ENCODE measurements around the gene PLCD3.
A peak's percentile ranks its signal among the peaks of the same experiment; 100 is the strongest.

The PLCD3 gene

DNA sequence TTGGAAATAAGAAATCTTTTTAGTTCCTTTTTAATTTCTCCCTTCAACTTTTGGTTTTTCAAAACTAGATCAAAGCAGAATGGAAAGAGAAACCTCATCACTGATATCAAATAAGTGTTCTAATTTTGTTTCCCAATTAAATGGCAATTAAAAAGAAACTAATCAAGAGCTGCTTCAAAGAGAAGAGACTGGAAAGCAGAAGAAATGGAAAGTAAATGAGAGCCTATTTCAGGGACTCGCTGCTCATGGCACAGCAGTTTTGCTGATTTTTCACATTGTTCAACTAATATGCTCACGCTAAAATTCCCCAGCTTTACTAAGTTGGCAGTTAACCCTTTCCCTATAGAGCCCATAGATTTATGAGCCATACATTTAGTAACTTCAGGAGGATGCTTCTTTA lies 64.7 kb downstream of the PLCD3 start:
- H3K4me3 ChIP-seq (ENCODE audit: low read depth, low read length): no peak overlapping the region
- TF ChIP-seq POLR2A (IDR thresholded peaks at IDR 0.05; ENCODE audit: extremely low read depth, insufficient read length): no peak
- TF ChIP-seq, protein P1, sequence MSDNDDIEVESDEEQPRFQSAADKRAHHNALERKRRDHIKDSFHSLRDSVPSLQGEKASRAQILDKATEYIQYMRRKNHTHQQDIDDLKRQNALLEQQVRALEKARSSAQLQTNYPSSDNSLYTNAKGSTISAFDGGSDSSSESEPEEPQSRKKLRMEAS (IDR thresholded peaks at IDR 0.05; ENCODE audit: low read depth, low read length): no peak
- no peak for TF ChIP-seq CTCF (IDR thresholded peaks at IDR 0.05; ENCODE audit: low read depth, low read length)
- TF ChIP-seq MYC (IDR thresholded peaks at IDR 0.05; ENCODE audit: low read depth, low read length): no peak
- no peak for DNase-seq (ENCODE audit: low read depth)

DNA sequence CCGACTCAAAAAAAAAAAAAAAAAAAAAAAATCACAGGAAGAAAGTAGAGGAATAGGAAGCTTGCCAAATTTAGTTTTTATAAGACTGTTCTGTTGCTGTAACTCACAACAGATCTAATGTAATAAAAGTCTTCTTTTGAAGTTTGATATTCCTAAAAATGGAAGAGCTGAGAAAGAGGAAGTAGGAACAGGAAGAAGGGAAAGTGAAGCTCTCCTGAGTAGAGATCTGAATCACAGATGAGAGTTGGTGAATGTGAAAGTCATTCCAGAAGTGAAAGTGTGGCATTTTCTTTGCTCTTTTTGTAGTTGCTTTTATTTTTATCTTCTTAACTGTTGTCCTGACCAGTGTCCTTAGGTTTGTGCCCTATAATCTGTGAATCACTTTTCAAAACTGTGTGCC lies 69.1 kb downstream of the PLCD3 start:
- H3K4me3 ChIP-seq (ENCODE audit: low read depth, low read length): peak overlapping the region; percentile 19
- peak; percentile 33 for DNase-seq (ENCODE audit: low read depth)
- no peak for TF ChIP-seq CTCF (IDR thresholded peaks at IDR 0.05; ENCODE audit: low read depth, low read length)
- TF ChIP-seq MYC (IDR thresholded peaks at IDR 0.05; ENCODE audit: low read depth, low read length): no peak
- TF ChIP-seq POLR2A (IDR thresholded peaks at IDR 0.05; ENCODE audit: extremely low read depth, insufficient read length): no peak
- TF ChIP-seq, protein P1 (IDR thresholded peaks at IDR 0.05; ENCODE audit: low read depth, low read length): no peak

- TF ChIP-seq, protein P1 (IDR thresholded peaks at IDR 0.05; ENCODE audit: low read depth, low read length): peak; percentile 38; the same call in 1 of the 2 replicates
- TF ChIP-seq CTCF (IDR thresholded peaks at IDR 0.05; ENCODE audit: low read depth, low read length): no peak
- no peak for TF ChIP-seq POLR2A (IDR thresholded peaks at IDR 0.05; ENCODE audit: extremely low read depth, insufficient read length)
Observed at GRCh38 chr17:45061606-45062205, 70.6 kb downstream of the PLCD3 start.

GRCh38 chr17:45060797-45061605 lies 71.3 kb downstream of the PLCD3 start, which contains the start of gene NMT1:
TSS of gene NMT1 (plus strand) at chr17:45061317. CDS start at chr17:45061330, 13 bp downstream.
- no peak for TF ChIP-seq CTCF (IDR thresholded peaks at IDR 0.05; ENCODE audit: low read depth, low read length)
- peak; percentile 83 for TF ChIP-seq POLR2A (IDR thresholded peaks at IDR 0.05; ENCODE audit: extremely low read depth, insufficient read length)
- TF ChIP-seq, protein P1 (IDR thresholded peaks at IDR 0.05; ENCODE audit: low read depth, low read length): peak; percentile 83
- TF ChIP-seq MYC (IDR thresholded peaks at IDR 0.05; ENCODE audit: low read depth, low read length): peak; percentile 97
- peak within 1 kb of the TSS; percentile 98 for H3K4me3 ChIP-seq (ENCODE audit: low read depth, low read length)
- peak; percentile 99 for DNase-seq (ENCODE audit: low read depth)

More at GRCh38 chr17:45061606-45062205, 70.6 kb downstream of the PLCD3 start:
- peak overlapping the region; percentile 98 for H3K4me3 ChIP-seq (ENCODE audit: low read depth, low read length)
- DNase-seq (ENCODE audit: low read depth): no peak

DNA sequence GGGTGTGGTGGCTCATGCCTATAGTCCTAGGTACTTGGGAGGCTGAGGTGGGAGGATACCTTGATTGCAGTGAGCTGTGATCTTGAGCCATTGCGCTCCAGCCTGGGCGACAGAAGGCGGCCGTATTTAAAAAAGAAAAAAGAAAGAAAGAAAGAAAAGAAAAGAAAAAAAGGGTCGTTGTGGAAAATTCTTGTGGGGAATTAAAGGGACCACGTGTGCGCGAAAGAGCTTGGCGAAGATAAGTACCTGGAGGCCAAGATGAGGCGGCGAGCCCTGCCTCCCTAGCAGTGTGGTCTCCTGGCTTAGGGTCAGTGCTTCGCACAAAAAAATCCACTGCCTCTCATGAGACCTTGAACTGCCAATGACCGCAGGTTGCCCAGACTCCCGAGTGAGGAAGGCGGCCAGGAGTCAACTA lies 71.9 kb downstream of the PLCD3 start:
- H3K4me3 ChIP-seq (ENCODE audit: low read depth, low read length): peak overlapping the region; percentile 93
- no peak for DNase-seq (ENCODE audit: low read depth)
- TF ChIP-seq, protein P1 (IDR thresholded peaks at IDR 0.05; ENCODE audit: low read depth, low read length): peak; percentile 53; the same call in 1 of the 2 replicates
- TF ChIP-seq POLR2A (IDR thresholded peaks at IDR 0.05; ENCODE audit: extremely low read depth, insufficient read length) (no peak), MYC (IDR thresholded peaks at IDR 0.05; ENCODE audit: low read depth, low read length) (no peak; the same call in 1 of the 2 replicates), CTCF (IDR thresholded peaks at IDR 0.05; ENCODE audit: low read depth, low read length) (no peak)
